Measurements from ENCODE around the gene DOCK6. TPM values are rescaled to one million over a fixed set of nuclear protein-coding genes. Genes with fewer than 3 reads are reported as not detected.

The DOCK6 gene
- total RNA-seq, 1 donor = 13.6 TPM

- no peak for DNase-seq (ENCODE audit: low read depth)
- H3K4me3 ChIP-seq (ENCODE audit: low read depth, low read length) = no peak overlapping the region
- TF ChIP-seq CTCF (IDR thresholded peaks at IDR 0.05; ENCODE audit: insufficient read depth, low read length) = no peak
Measured at GRCh38 chr19:11221082-11221598, 41.2 kb downstream of the DOCK6 start.

- no peak for DNase-seq (ENCODE audit: low read depth)
Measured at GRCh38 chr19:11214387-11214786, 47.9 kb downstream of the DOCK6 start.

GRCh38 chr19:11210656-11210928 is 51.7 kb downstream of the DOCK6 start:
- DNase-seq (ENCODE audit: low read depth) = no peak
- no peak overlapping the region for H3K4me3 ChIP-seq (ENCODE audit: low read depth, low read length)
- TF ChIP-seq CTCF (IDR thresholded peaks at IDR 0.05; ENCODE audit: insufficient read depth, low read length) = no peak

More at GRCh38 chr19:11214387-11214786, 47.9 kb downstream of the DOCK6 start:
- no peak overlapping the region for H3K4me3 ChIP-seq (ENCODE audit: low read depth, low read length)
- no peak for TF ChIP-seq CTCF (IDR thresholded peaks at IDR 0.05; ENCODE audit: insufficient read depth, low read length)

- no peak for TF ChIP-seq CTCF (IDR thresholded peaks at IDR 0.05; ENCODE audit: insufficient read depth, low read length)
- DNase-seq (ENCODE audit: low read depth) = no peak
- H3K4me3 ChIP-seq (ENCODE audit: low read depth, low read length) = no peak overlapping the region
Measured at GRCh38 chr19:11209839-11210655, 52.3 kb downstream of the DOCK6 start.

GRCh38 chr19:11208561-11209471 is 53.5 kb downstream of the DOCK6 start:
- no peak for DNase-seq (ENCODE audit: low read depth)
- H3K4me3 ChIP-seq (ENCODE audit: low read depth, low read length) = no peak overlapping the region
- no peak for TF ChIP-seq CTCF (IDR thresholded peaks at IDR 0.05; ENCODE audit: insufficient read depth, low read length)

GRCh38 chr19:11205939-11206570 is 56.3 kb downstream of the DOCK6 start:
- no peak overlapping the region for H3K4me3 ChIP-seq (ENCODE audit: low read depth, low read length)
- DNase-seq (ENCODE audit: low read depth) = no peak
- TF ChIP-seq CTCF (IDR thresholded peaks at IDR 0.05; ENCODE audit: insufficient read depth, low read length) = no peak
